Measurements from ENCODE around the gene DIS3L.

DIS3L gene

GRCh38 chr15:66309828-66310227 is 16.5 kb downstream of the DIS3L start:
- Histone ChIP-seq H3K23ac (ENCODE audit: low read depth, low read length, poor library complexity) (no peak overlapping the region), H2BK5ac (ENCODE audit: low read length) (no peak overlapping the region), H3K18ac (ENCODE audit: low read length) (no peak overlapping the region), H3K79me1 (ENCODE audit: low read depth, low read length) (no peaks in the 10 kb centered on the region), H3K4me3 (ENCODE audit: low read length in 2 of 2) (no peak overlapping the region), H2BK15ac (ENCODE audit: low read length) (no peak overlapping the region), H4K8ac (ENCODE audit: low read depth, low read length) (no peak overlapping the region), H3K4me2 (ENCODE audit: insufficient read depth, low read length, poor library complexity, severe bottlenecking) (no peak overlapping the region), H2BK12ac (ENCODE audit: low read length) (no peak overlapping the region), H3K9ac (ENCODE audit: low read depth, low read length, poor library complexity) (no peak overlapping the region), H3K4me1 (ENCODE audit: control insufficient read depth in 2 of 2, insufficient read depth in 1 of 2, low read depth in 1 of 2, low read length in 2 of 2) (no peaks in the 10 kb centered on the region), H3K27ac (replicated peaks; ENCODE audit: low read length) (no peak overlapping the region), H2BK120ac (ENCODE audit: low read depth, low read length) (no peak overlapping the region), H3K9me3 (replicated peaks in 1 of 2; ENCODE audit: control insufficient read depth in 2 of 2, insufficient read depth in 1 of 2, low read depth in 1 of 2, low read length in 2 of 2) (no peaks in the 10 kb centered on the region), H2AFZ (ENCODE audit: low read length) (no peak overlapping the region), H3K36me3 (replicated peaks in 1 of 2; ENCODE audit: control insufficient read depth in 2 of 2, insufficient read depth in 2 of 2, low read length in 2 of 2) (peaks cover 7 to 97% of the 10 kb centered on the region in 2 donors), H2AK5ac (ENCODE audit: low read depth, low read length) (no peak overlapping the region), H3K4ac (ENCODE audit: low read length) (no peak overlapping the region), H3K27me3 (ENCODE audit: control insufficient read depth in 3 of 3, insufficient read depth in 3 of 3, low read depth in 1 of 3, low read length in 3 of 3) (no peaks in the 10 kb centered on the region), H4K91ac (ENCODE audit: low read depth, low read length, poor library complexity) (no peak overlapping the region), H3K14ac (ENCODE audit: low read length) (no peak overlapping the region)
- WGBS, 2 donors (ENCODE audit: extremely low coverage in 2 of 2, insufficient read length in 2 of 2, insufficient replicate concordance in 1 of 2): no CpG with 5 or more reads among the region's 3 CpGs
- DNase-seq (ENCODE audit: low spot score): no peak

- no CpG with 5 or more reads among the region's 2 CpGs for WGBS, 2 donors (ENCODE audit: extremely low coverage in 2 of 2, insufficient read length in 2 of 2, insufficient replicate concordance in 1 of 2)
- Histone ChIP-seq H2AFZ (ENCODE audit: low read length) (no peak overlapping the region), H3K27me3 (ENCODE audit: control insufficient read depth in 3 of 3, insufficient read depth in 3 of 3, low read depth in 1 of 3, low read length in 3 of 3) (no peaks in the 10 kb centered on the region), H3K9ac (ENCODE audit: low read depth, low read length, poor library complexity) (no peak overlapping the region), H3K4me3 (ENCODE audit: low read length in 2 of 2) (no peak overlapping the region), H2BK15ac (ENCODE audit: low read length) (no peak overlapping the region), H3K18ac (ENCODE audit: low read length) (no peak overlapping the region), H3K4me1 (ENCODE audit: control insufficient read depth in 2 of 2, insufficient read depth in 1 of 2, low read depth in 1 of 2, low read length in 2 of 2) (no peaks in the 10 kb centered on the region), H3K23ac (ENCODE audit: low read depth, low read length, poor library complexity) (no peak overlapping the region), H2AK5ac (ENCODE audit: low read depth, low read length) (no peak overlapping the region), H3K36me3 (replicated peaks in 1 of 2; ENCODE audit: control insufficient read depth in 2 of 2, insufficient read depth in 2 of 2, low read length in 2 of 2) (peaks cover 6 to 99% of the 10 kb centered on the region in 2 donors), H3K79me1 (ENCODE audit: low read depth, low read length) (no peaks in the 10 kb centered on the region), H2BK120ac (ENCODE audit: low read depth, low read length) (no peak overlapping the region), H2BK12ac (ENCODE audit: low read length) (no peak overlapping the region), H3K14ac (ENCODE audit: low read length) (no peak overlapping the region), H3K4ac (ENCODE audit: low read length) (no peak overlapping the region), H3K9me3 (replicated peaks in 1 of 2; ENCODE audit: control insufficient read depth in 2 of 2, insufficient read depth in 1 of 2, low read depth in 1 of 2, low read length in 2 of 2) (no peaks in the 10 kb centered on the region), H4K91ac (ENCODE audit: low read depth, low read length, poor library complexity) (no peak overlapping the region), H4K8ac (ENCODE audit: low read depth, low read length) (no peak overlapping the region), H3K27ac (replicated peaks; ENCODE audit: low read length) (no peak overlapping the region), H3K4me2 (ENCODE audit: insufficient read depth, low read length, poor library complexity, severe bottlenecking) (no peak overlapping the region), H2BK5ac (ENCODE audit: low read length) (no peak overlapping the region)
- DNase-seq (ENCODE audit: low spot score): no peak
Measured at GRCh38 chr15:66310786-66311185, 17.4 kb downstream of the DIS3L start.

GRCh38 chr15:66312144-66312543 is 18.8 kb downstream of the DIS3L start:
- no peak for DNase-seq (ENCODE audit: low spot score)
- WGBS, 2 donors (ENCODE audit: extremely low coverage in 2 of 2, insufficient read length in 2 of 2, insufficient replicate concordance in 1 of 2): no CpG with 5 or more reads among the region's 2 CpGs
- Histone ChIP-seq H2AFZ (ENCODE audit: low read length) (no peak overlapping the region), H2BK5ac (ENCODE audit: low read length) (no peak overlapping the region), H4K91ac (ENCODE audit: low read depth, low read length, poor library complexity) (no peak overlapping the region), H3K9ac (ENCODE audit: low read depth, low read length, poor library complexity) (no peak overlapping the region), H2BK15ac (ENCODE audit: low read length) (no peak overlapping the region), H3K4me2 (ENCODE audit: insufficient read depth, low read length, poor library complexity, severe bottlenecking) (no peak overlapping the region), H3K36me3 (replicated peaks in 1 of 2; ENCODE audit: control insufficient read depth in 2 of 2, insufficient read depth in 2 of 2, low read length in 2 of 2) (peaks cover 8 to 99% of the 10 kb centered on the region in 2 donors), H3K18ac (ENCODE audit: low read length) (no peak overlapping the region), H3K23ac (ENCODE audit: low read depth, low read length, poor library complexity) (no peak overlapping the region), H3K14ac (ENCODE audit: low read length) (no peak overlapping the region), H4K8ac (ENCODE audit: low read depth, low read length) (no peak overlapping the region), H3K79me1 (ENCODE audit: low read depth, low read length) (no peaks in the 10 kb centered on the region), H3K4me3 (ENCODE audit: low read length in 2 of 2) (no peak overlapping the region), H3K27me3 (ENCODE audit: control insufficient read depth in 3 of 3, insufficient read depth in 3 of 3, low read depth in 1 of 3, low read length in 3 of 3) (no peaks in the 10 kb centered on the region), H3K27ac (replicated peaks; ENCODE audit: low read length) (no peak overlapping the region), H3K9me3 (replicated peaks in 1 of 2; ENCODE audit: control insufficient read depth in 2 of 2, insufficient read depth in 1 of 2, low read depth in 1 of 2, low read length in 2 of 2) (no peaks in the 10 kb centered on the region), H3K4ac (ENCODE audit: low read length) (no peak overlapping the region), H2BK12ac (ENCODE audit: low read length) (no peak overlapping the region), H2BK120ac (ENCODE audit: low read depth, low read length) (no peak overlapping the region), H3K4me1 (ENCODE audit: control insufficient read depth in 2 of 2, insufficient read depth in 1 of 2, low read depth in 1 of 2, low read length in 2 of 2) (no peaks in the 10 kb centered on the region), H2AK5ac (ENCODE audit: low read depth, low read length) (no peak overlapping the region)

- no CpG with 5 or more reads among the region's 12 CpGs for WGBS, 2 donors (ENCODE audit: extremely low coverage in 2 of 2, insufficient read length in 2 of 2, insufficient replicate concordance in 1 of 2)
- no peak overlapping the region for H2BK120ac ChIP-seq (ENCODE audit: low read depth, low read length)
- H2AK5ac ChIP-seq (ENCODE audit: low read depth, low read length): no peak overlapping the region
- no peak overlapping the region for H3K9ac ChIP-seq (ENCODE audit: low read depth, low read length, poor library complexity)
- H3K9me3 ChIP-seq (replicated peaks in 1 of 2; ENCODE audit: control insufficient read depth in 2 of 2, insufficient read depth in 1 of 2, low read depth in 1 of 2, low read length in 2 of 2): no peaks in the 10 kb centered on the region
- no peak overlapping the region for H3K4me3 ChIP-seq (ENCODE audit: low read length in 2 of 2)
- H3K23ac ChIP-seq (ENCODE audit: low read depth, low read length, poor library complexity): no peak overlapping the region
- no peak overlapping the region for H4K8ac ChIP-seq (ENCODE audit: low read depth, low read length)
- peaks cover 7 to 96% of the 10 kb centered on the region in 2 donors for H3K36me3 ChIP-seq (replicated peaks in 1 of 2; ENCODE audit: control insufficient read depth in 2 of 2, insufficient read depth in 2 of 2, low read length in 2 of 2)
- peak; percentile 14 for DNase-seq (ENCODE audit: low spot score)
- no peak overlapping the region for H3K4ac ChIP-seq (ENCODE audit: low read length)
- peaks cover 5 to 6% of the 10 kb centered on the region in 2 donors for H3K4me1 ChIP-seq (ENCODE audit: control insufficient read depth in 2 of 2, insufficient read depth in 1 of 2, low read depth in 1 of 2, low read length in 2 of 2)
- H3K27me3 ChIP-seq (ENCODE audit: control insufficient read depth in 3 of 3, insufficient read depth in 3 of 3, low read depth in 1 of 3, low read length in 3 of 3): no peaks in the 10 kb centered on the region
- peak overlapping the region; percentile 21 for H3K27ac ChIP-seq (replicated peaks; ENCODE audit: low read length)
- no peak overlapping the region for H2AFZ ChIP-seq (ENCODE audit: low read length)
- no peaks in the 10 kb centered on the region for H3K79me1 ChIP-seq (ENCODE audit: low read depth, low read length)
- no peak overlapping the region for H2BK12ac ChIP-seq (ENCODE audit: low read length)
- no peak overlapping the region for H2BK15ac ChIP-seq (ENCODE audit: low read length)
- H4K91ac ChIP-seq (ENCODE audit: low read depth, low read length, poor library complexity): no peak overlapping the region
- no peak overlapping the region for H3K18ac ChIP-seq (ENCODE audit: low read length)
- H3K14ac ChIP-seq (ENCODE audit: low read length): no peak overlapping the region
- no peak overlapping the region for H2BK5ac ChIP-seq (ENCODE audit: low read length)
- no peak overlapping the region for H3K4me2 ChIP-seq (ENCODE audit: insufficient read depth, low read length, poor library complexity, severe bottlenecking)
Measured at GRCh38 chr15:66323312-66323928, 30.1 kb downstream of the DIS3L start.

Data from neuronal stem cell (in vitro differentiated cells).